Measurements from ENCODE around the gene MCRIP2.

MCRIP2 gene

GRCh38 chr16:641326-642188, at the start of gene MCRIP2:
Gene MCRIP2, plus strand, starts transcription at chr16:641828. Its CDS starts 164 bp downstream, at chr16:641992.
- peak within 1 kb of the TSS; percentile 96 for H3K27ac ChIP-seq
- TF ChIP-seq CTCF (IDR thresholded peaks at IDR 0.05) (no peak), ZFX (IDR thresholded peaks at IDR 0.05; ENCODE audit: borderline replicate concordance) (no peak)

- H3K27ac ChIP-seq = peak overlapping the region; percentile 99
- no peak for TF ChIP-seq CTCF (IDR thresholded peaks at IDR 0.05)
- no peak for TF ChIP-seq ZFX (IDR thresholded peaks at IDR 0.05; ENCODE audit: borderline replicate concordance)
Measured at GRCh38 chr16:591892-592517, 49.6 kb upstream of the MCRIP2 start.

GRCh38 chr16:592518-593306, 48.9 kb upstream of the MCRIP2 start:
- peak overlapping the region; percentile 99 for H3K27ac ChIP-seq
- no peak for TF ChIP-seq CTCF (IDR thresholded peaks at IDR 0.05)
- no peak for TF ChIP-seq ZFX (IDR thresholded peaks at IDR 0.05; ENCODE audit: borderline replicate concordance)

- peak overlapping the region; percentile 99 for H3K27ac ChIP-seq
- TF ChIP-seq ZFX (IDR thresholded peaks at IDR 0.05; ENCODE audit: borderline replicate concordance) (no peak), CTCF (IDR thresholded peaks at IDR 0.05) (no peak)
Measured at GRCh38 chr16:593406-593805, 48.2 kb upstream of the MCRIP2 start.

- TF ChIP-seq ZFX (IDR thresholded peaks at IDR 0.05; ENCODE audit: borderline replicate concordance) (no peak), CTCF (IDR thresholded peaks at IDR 0.05) (no peak)
- peak overlapping the region; percentile 99 for H3K27ac ChIP-seq
Measured at GRCh38 chr16:593807-594206, 47.8 kb upstream of the MCRIP2 start.

GRCh38 chr16:595094-595528, 46.5 kb upstream of the MCRIP2 start:
- peak overlapping the region; percentile 99; the same call in 1 of the 2 replicates for H3K27ac ChIP-seq
- TF ChIP-seq CTCF (IDR thresholded peaks at IDR 0.05) (no peak), ZFX (IDR thresholded peaks at IDR 0.05; ENCODE audit: borderline replicate concordance) (no peak)

Data from 22Rv1 (cell line).